ENCODE results near the gene BTBD16. TPM values are rescaled to one million over a fixed set of nuclear protein-coding genes. Genes with fewer than 3 reads are reported as not detected.

BTBD16 gene
- total and polyA plus RNA-seq, 8 donors: 0.40 TPM; not detected in 7

- intact Hi-C loops (cut with DNase I; ENCODE audit: low total_unique reads): no loop called here
- H3K9me3 ChIP-seq: no peaks in the 10 kb centered on the region
- H3K27ac ChIP-seq: no peak overlapping the region
- H3K36me3 ChIP-seq: peaks cover 39 to 98% (median 95%) of the 10 kb centered on the region in 4 donors
- 87 to 95% (median 93%) methylated on average over 8 of the region's 8 CpGs for WGBS, 5 donors
- H3K4me1 ChIP-seq: peaks cover 0 to 5% (median 0%) of the 10 kb centered on the region in 4 donors
- TF ChIP-seq EP300 (IDR thresholded peaks at IDR 0.05) (no peak), POLR2AphosphoS5 (IDR thresholded peaks at IDR 0.05) (no peak), CTCF (IDR thresholded peaks at IDR 0.05) (no peak), POLR2A (IDR thresholded peaks at IDR 0.05) (no peak)
- no peak overlapping the region for H3K4me3 ChIP-seq
- DNase-seq: no peak
- H3K27me3 ChIP-seq: no peaks in the 10 kb centered on the region
Observed at GRCh38 chr10:122241836-122242235, 29.3 kb upstream of the BTBD16 start.

- Histone ChIP-seq H3K27me3 (no peaks in the 10 kb centered on the region), H3K4me1 (peaks cover 0 to 5% (median 0%) of the 10 kb centered on the region in 4 donors), H3K27ac (no peak overlapping the region), H3K4me3 (no peak overlapping the region), H3K9me3 (no peaks in the 10 kb centered on the region), H3K36me3 (peaks cover 24 to 94% (median 92%) of the 10 kb centered on the region in 4 donors)
- 74 to 93% (median 86%) methylated on average over 2 of the region's 2 CpGs for WGBS, 5 donors
- peak in 1 of 2 donors; percentile 70 for DNase-seq
- intact Hi-C loops (cut with DNase I; ENCODE audit: low total_unique reads): no loop called here
- TF ChIP-seq POLR2AphosphoS5 (IDR thresholded peaks at IDR 0.05) (no peak), EP300 (IDR thresholded peaks at IDR 0.05) (no peak), CTCF (IDR thresholded peaks at IDR 0.05) (no peak), POLR2A (IDR thresholded peaks at IDR 0.05) (no peak)
Observed at GRCh38 chr10:122243550-122243949, 27.5 kb upstream of the BTBD16 start.

- no peak for DNase-seq
- H3K27me3 ChIP-seq: no peaks in the 10 kb centered on the region
- peaks cover 29 to 95% (median 92%) of the 10 kb centered on the region in 4 donors for H3K36me3 ChIP-seq
- peaks cover 0 to 5% (median 0%) of the 10 kb centered on the region in 4 donors for H3K4me1 ChIP-seq
- H3K27ac ChIP-seq: no peak overlapping the region
- 76 to 86% (median 81%) methylated on average over 11 of the region's 11 CpGs for WGBS, 5 donors
- TF ChIP-seq EP300 (IDR thresholded peaks at IDR 0.05) (no peak), CTCF (IDR thresholded peaks at IDR 0.05) (no peak), POLR2A (IDR thresholded peaks at IDR 0.05) (no peak), POLR2AphosphoS5 (IDR thresholded peaks at IDR 0.05) (no peak)
- no peaks in the 10 kb centered on the region for H3K9me3 ChIP-seq
- intact Hi-C loops (cut with DNase I; ENCODE audit: low total_unique reads): no loop called here
- no peak overlapping the region for H3K4me3 ChIP-seq
Observed at GRCh38 chr10:122244001-122244975, 26.8 kb upstream of the BTBD16 start.

GRCh38 chr10:122245136-122245535 lies 26.0 kb upstream of the BTBD16 start:
- Histone ChIP-seq H3K9me3 (no peaks in the 10 kb centered on the region), H3K4me3 (no peak overlapping the region), H3K4me1 (peaks cover 0 to 5% (median 0%) of the 10 kb centered on the region in 4 donors), H3K27me3 (no peaks in the 10 kb centered on the region), H3K27ac (no peak overlapping the region), H3K36me3 (peaks cover 31 to 95% (median 92%) of the 10 kb centered on the region in 4 donors)
- intact Hi-C loops (cut with DNase I; ENCODE audit: low total_unique reads): no loop called here
- no peak for DNase-seq
- TF ChIP-seq EP300 (IDR thresholded peaks at IDR 0.05) (no peak), POLR2A (IDR thresholded peaks at IDR 0.05) (no peak), POLR2AphosphoS5 (IDR thresholded peaks at IDR 0.05) (no peak), CTCF (IDR thresholded peaks at IDR 0.05) (no peak)
- whole genome bisulfite sequencing, 5 donors: 79 to 83% (median 83%) methylated on average over 4 of the region's 4 CpGs

Measured in stomach (tissue), 9 donors.